GM23248 (cell line): ENCODE measurements around the gene BCAS4. TPM values are rescaled to one million over a fixed set of nuclear protein-coding genes. Genes with fewer than 3 reads are reported as not detected.

ENCODE experiments used
- DNase-seq: peaks from one replicate; pipeline ENCODE4 v3.0.0-alpha.2; 2015
- H2AFZ ChIP-seq: fragments of 200-600 bp; sonication (generic); 2 replicates; pipeline ENCODE4 v1.6.1; 2016; ENCODE audit warnings: antibody characterized with exemption
- H3F3A ChIP-seq: fragments of 200-600 bp; sonication (generic); 2 replicates; pipeline ENCODE4 v1.6.1; 2016; ENCODE audit warnings: mild to moderate bottlenecking, antibody characterized with exemption, mixed run types; ENCODE audit not compliant: insufficient read depth
- H3K27ac ChIP-seq: fragments of 200-600 bp; sonication (generic); 2 replicates; pipeline ENCODE4 v1.5.1; 2016; ENCODE audit warnings: mild to moderate bottlenecking
- H3K27me3 ChIP-seq: fragments of 200-600 bp; sonication (generic); replicated peaks from 2 replicates; pipeline ENCODE4 v1.6.1; 2016; ENCODE audit warnings: mild to moderate bottlenecking; ENCODE audit not compliant: insufficient read depth
- H3K36me3 ChIP-seq: fragments of 200-600 bp; sonication (generic); 2 replicates; pipeline ENCODE4 v1.6.1; 2016; ENCODE audit warnings: low read depth, mild to moderate bottlenecking
- H3K4me1 ChIP-seq: fragments of 200-600 bp; sonication (generic); 2 replicates; pipeline ENCODE4 v1.6.1; 2016; ENCODE audit warnings: mild to moderate bottlenecking; ENCODE audit not compliant: insufficient read depth
- H3K4me2 ChIP-seq: fragments of 200-600 bp; sonication (generic); one replicate; pipeline ENCODE4 v1.6.1; 2016; ENCODE audit warnings: mild to moderate bottlenecking; ENCODE audit not compliant: unreplicated experiment
- H3K4me3 ChIP-seq: fragments of 200-600 bp; sonication (generic); 2 replicates; pipeline ENCODE4 v1.5.1; 2016; ENCODE audit warnings: mild to moderate bottlenecking
- H3K79me2 ChIP-seq: fragments of 200-600 bp; sonication (generic); 2 replicates; pipeline ENCODE4 v1.6.1; 2016; ENCODE audit warnings: mild to moderate bottlenecking; ENCODE audit not compliant: insufficient read depth
- H3K9ac ChIP-seq: fragments of 200-600 bp; sonication (generic); 2 replicates; pipeline ENCODE4 v1.6.1; 2016; ENCODE audit warnings: mild to moderate bottlenecking
- H3K9me2 ChIP-seq: fragments of 200-600 bp; sonication (generic); 2 replicates; pipeline ENCODE4 v1.6.1; 2016; ENCODE audit warnings: mixed run types, mild to moderate bottlenecking, moderate library complexity; ENCODE audit not compliant: insufficient read depth
- H3K9me3 ChIP-seq: fragments of 200-600 bp; sonication (generic); one replicate; pipeline ENCODE4 v1.6.1; 2017; ENCODE audit warnings: low read depth
- H4K20me1 ChIP-seq: fragments of 200-600 bp; sonication (generic); 2 replicates; pipeline ENCODE4 v1.6.0; 2016; ENCODE audit not compliant: insufficient read depth
- EZH2 ChIP-seq: fragments of 200-600 bp; sonication (generic); IDR thresholded peaks from 2 replicates; pipeline ENCODE4 v1.6.1; 2018; ENCODE audit warnings: antibody characterized with exemption, mild to moderate bottlenecking; ENCODE audit not compliant: insufficient read depth, poor library complexity, severe bottlenecking
- EZH2phosphoT487 ChIP-seq: fragments of 200-600 bp; sonication (generic); IDR thresholded peaks from 2 replicates; pipeline ENCODE4 v1.6.1; 2018; ENCODE audit warnings: antibody characterized with exemption, moderate library complexity, mild to moderate bottlenecking, low read depth; ENCODE audit not compliant: insufficient read depth
- WGBS, 2 experiments: methylation state at CpG; one replicate each; pipeline ENCODE4 v1.1.6; 2015 to 2017; ENCODE audit warnings: low lambda C conversion rate in 2 of 2, low coverage in 1 of 2; ENCODE audit errors: missing lambda C conversion rate in 2 of 2; 5-methylcytosine and 5-hydroxymethylcytosine counted together
- in situ Hi-C: fragments of 300-500 bp; cut with MboI; formaldehyde crosslinking; loops from 2 replicates; pipeline ENCODE4 v1.15.0; 2020
- polyA plus RNA-seq: library from polyadenylated mRNA; unstranded; fragments of >200 nt; fragmentation: Nextera tagmentation; extraction: Ambion mirVana; gene quantifications from 2 replicates; pipeline ENCODE4 v1.2.1, GENCODE V29; 2016
- total RNA-seq: library from RNA; depleted of rRNA; stranded (reverse); fragments of >200 nt; shearing (Covaris generic); gene quantifications from 2 replicates; pipeline ENCODE4 v1.2.3, GENCODE V29; 2014

The BCAS4 gene
- total and polyA plus RNA-seq, 2 experiments from 2014 or later = 12.6 to 16.8 TPM

- WGBS, 2 experiments = 90 to 91% methylated on average over 10 of the region's 10 CpGs
- H3K36me3 ChIP-seq = no peaks in the 10 kb centered on the region
Measured at GRCh38 chr20:50859161-50859560, 64.3 kb downstream of the BCAS4 start.

GRCh38 chr20:50861012-50861411 is 66.2 kb downstream of the BCAS4 start:
- Histone ChIP-seq H3K4me2 (no peak overlapping the region), H3K27ac (no peak overlapping the region), H3K9me2 (no peaks in the 10 kb centered on the region), H3K36me3 (no peaks in the 10 kb centered on the region), H4K20me1 (no peaks in the 10 kb centered on the region), H3F3A (no peaks in the 10 kb centered on the region), H3K9ac (no peak overlapping the region), H3K79me2 (no peaks in the 10 kb centered on the region), H2AFZ (no peak overlapping the region), H3K27me3 (no peaks in the 10 kb centered on the region), H3K9me3 (no peaks in the 10 kb centered on the region), H3K4me1 (no peaks in the 10 kb centered on the region), H3K4me3 (no peak overlapping the region)
- 76 to 77% methylated on average over 12 of the region's 12 CpGs for WGBS, 2 experiments
- TF ChIP-seq EZH2phosphoT487 = no peak
- DNase-seq = no peak
- in situ Hi-C loops = no loop called here

More at GRCh38 chr20:50859161-50859560, 64.3 kb downstream of the BCAS4 start:
- Histone ChIP-seq H3K9me2 (no peaks in the 10 kb centered on the region), H3K9ac (no peak overlapping the region), H4K20me1 (no peaks in the 10 kb centered on the region), H3K79me2 (no peaks in the 10 kb centered on the region), H3K4me3 (no peak overlapping the region), H3K4me2 (no peak overlapping the region), H2AFZ (no peak overlapping the region), H3K9me3 (no peaks in the 10 kb centered on the region), H3K27me3 (no peaks in the 10 kb centered on the region), H3K27ac (no peak overlapping the region), H3K4me1 (no peaks in the 10 kb centered on the region), H3F3A (no peaks in the 10 kb centered on the region)
- in situ Hi-C loops = no loop called here
- DNase-seq = no peak
- no peak for TF ChIP-seq EZH2phosphoT487
- no peak for TF ChIP-seq EZH2

- no peak for TF ChIP-seq EZH2
- TF ChIP-seq EZH2phosphoT487 = no peak
- H3F3A ChIP-seq = no peaks in the 10 kb centered on the region
- no peak overlapping the region for H3K4me2 ChIP-seq
- no peaks in the 10 kb centered on the region for H3K27me3 ChIP-seq
- H2AFZ ChIP-seq = no peak overlapping the region
- no peak for DNase-seq
- no peaks in the 10 kb centered on the region for H4K20me1 ChIP-seq
- H3K36me3 ChIP-seq = no peaks in the 10 kb centered on the region
- no peak overlapping the region for H3K27ac ChIP-seq
- H3K79me2 ChIP-seq = no peaks in the 10 kb centered on the region
- H3K4me3 ChIP-seq = no peak overlapping the region
- no peak overlapping the region for H3K9ac ChIP-seq
- H3K4me1 ChIP-seq = no peaks in the 10 kb centered on the region
- in situ Hi-C loops = no loop called here
- no peaks in the 10 kb centered on the region for H3K9me2 ChIP-seq
- WGBS, 2 experiments = 56 to 71% methylated on average over 3 of the region's 3 CpGs
- no peaks in the 10 kb centered on the region for H3K9me3 ChIP-seq
Measured at GRCh38 chr20:50862546-50862945, 67.7 kb downstream of the BCAS4 start.

- TF ChIP-seq EZH2 (no peak), EZH2phosphoT487 (no peak)
- Histone ChIP-seq H3K9me2 (no peaks in the 10 kb centered on the region), H3F3A (no peaks in the 10 kb centered on the region), H4K20me1 (no peaks in the 10 kb centered on the region), H3K9ac (no peak overlapping the region), H3K4me1 (no peaks in the 10 kb centered on the region), H3K4me3 (no peak overlapping the region), H3K4me2 (no peak overlapping the region), H2AFZ (no peak overlapping the region), H3K27ac (no peak overlapping the region), H3K27me3 (no peaks in the 10 kb centered on the region), H3K79me2 (no peaks in the 10 kb centered on the region), H3K9me3 (no peaks in the 10 kb centered on the region), H3K36me3 (no peaks in the 10 kb centered on the region)
- WGBS, 2 experiments = 68 to 70% methylated on average over 6 of the region's 6 CpGs
- in situ Hi-C loops = no loop called here
- no peak for DNase-seq
Measured at GRCh38 chr20:50865114-50865513, 70.3 kb downstream of the BCAS4 start.

- H3K4me1 ChIP-seq = no peaks in the 10 kb centered on the region
- no peak overlapping the region for H3K4me3 ChIP-seq
- H3K36me3 ChIP-seq = no peaks in the 10 kb centered on the region
- TF ChIP-seq EZH2 (no peak), EZH2phosphoT487 (no peak)
- in situ Hi-C loops = no loop called here
- no peak overlapping the region for H3K9ac ChIP-seq
- H2AFZ ChIP-seq = no peak overlapping the region
- H3K9me2 ChIP-seq = no peaks in the 10 kb centered on the region
- H4K20me1 ChIP-seq = no peaks in the 10 kb centered on the region
- no peaks in the 10 kb centered on the region for H3K9me3 ChIP-seq
- no peak for DNase-seq
- no peaks in the 10 kb centered on the region for H3F3A ChIP-seq
- H3K4me2 ChIP-seq = no peak overlapping the region
- H3K27ac ChIP-seq = no peak overlapping the region
- no peaks in the 10 kb centered on the region for H3K27me3 ChIP-seq
- WGBS, 2 experiments = 82 to 84% methylated on average over 5 to 7 of the region's 7 CpGs
- H3K79me2 ChIP-seq = no peaks in the 10 kb centered on the region
Measured at GRCh38 chr20:50865591-50865990, 70.7 kb downstream of the BCAS4 start.
